NOMO-1 treated with dmso at 0.1 percent for 144 hours (cell line): ENCODE data around the gene APOBEC2.

Source experiments
- DNase-seq: peaks from one replicate; lab custom pipeline; 2025; ENCODE audit not compliant: unreplicated experiment; lab: John Stamatoyannopoulos, UW

The APOBEC2 gene

GRCh38 chr6:41058783-41059181 is 5.8 kb downstream of the APOBEC2 start:
- no peak for DNase-seq

GRCh38 chr6:41059556-41059955 is 6.6 kb downstream of the APOBEC2 start:
- DNase-seq, result no peak

DNA sequence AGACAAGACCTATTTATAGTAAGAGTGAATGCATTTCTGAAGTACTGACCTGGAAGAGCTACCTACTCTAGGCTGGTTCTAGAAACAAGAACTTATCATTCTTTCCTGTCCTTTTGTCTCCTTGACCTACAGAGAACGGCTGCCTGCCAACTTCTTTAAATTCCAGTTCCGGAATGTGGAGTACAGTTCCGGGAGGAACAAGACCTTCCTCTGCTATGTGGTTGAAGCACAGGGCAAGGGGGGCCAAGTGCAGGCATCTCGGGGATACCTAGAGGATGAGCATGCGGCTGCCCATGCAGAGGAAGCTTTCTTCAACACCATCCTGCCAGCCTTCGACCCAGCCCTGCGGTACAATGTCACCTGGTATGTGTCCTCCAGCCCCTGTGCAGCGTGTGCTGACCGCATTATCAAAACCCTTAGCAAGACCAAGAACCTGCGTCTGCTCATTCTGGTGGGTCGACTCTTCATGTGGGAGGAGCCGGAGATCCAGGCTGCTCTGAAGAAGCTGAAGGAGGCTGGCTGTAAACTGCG is 8.3 kb downstream of the APOBEC2 start:
- no peak for DNase-seq

DNA sequence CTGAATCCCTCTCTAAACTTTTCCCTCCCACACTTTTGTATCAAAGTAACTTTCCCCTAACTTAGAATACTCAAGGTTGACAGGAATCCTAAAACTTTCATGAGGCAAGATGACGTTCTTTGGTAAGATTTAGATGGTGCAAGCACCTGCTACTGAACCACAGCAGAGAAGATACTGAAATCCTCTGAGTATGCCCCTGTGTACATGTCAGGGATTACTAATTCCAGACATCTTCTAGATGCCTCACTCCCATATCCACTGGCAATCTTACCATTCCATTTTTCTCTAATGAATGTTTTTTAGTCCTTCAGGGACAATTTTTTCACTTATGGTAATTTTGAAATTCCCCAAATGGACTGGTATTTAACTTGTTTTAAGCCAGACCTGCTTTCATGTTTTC is 9.1 kb downstream of the APOBEC2 start:
- DNase-seq, result no peak

DNA sequence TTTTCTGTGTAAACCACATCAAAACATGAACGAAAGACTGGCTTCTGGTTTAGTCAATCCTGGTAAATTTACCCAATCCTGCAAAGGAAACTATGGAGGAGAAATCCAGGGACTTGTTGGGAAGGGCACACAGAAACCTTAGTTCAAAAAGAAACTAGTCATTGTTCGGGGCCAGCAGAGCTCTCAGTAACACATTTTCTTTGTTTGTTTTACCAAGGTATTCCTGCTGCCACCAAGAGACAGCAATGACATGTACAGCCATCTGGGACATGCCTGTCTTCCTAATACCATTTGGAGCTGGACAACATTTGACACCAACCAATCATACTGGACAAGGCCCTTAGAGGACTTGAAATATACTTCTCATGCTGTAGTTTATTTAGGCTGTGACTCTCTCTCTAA is 10.9 kb downstream of the APOBEC2 start:
- no peak for DNase-seq

DNA sequence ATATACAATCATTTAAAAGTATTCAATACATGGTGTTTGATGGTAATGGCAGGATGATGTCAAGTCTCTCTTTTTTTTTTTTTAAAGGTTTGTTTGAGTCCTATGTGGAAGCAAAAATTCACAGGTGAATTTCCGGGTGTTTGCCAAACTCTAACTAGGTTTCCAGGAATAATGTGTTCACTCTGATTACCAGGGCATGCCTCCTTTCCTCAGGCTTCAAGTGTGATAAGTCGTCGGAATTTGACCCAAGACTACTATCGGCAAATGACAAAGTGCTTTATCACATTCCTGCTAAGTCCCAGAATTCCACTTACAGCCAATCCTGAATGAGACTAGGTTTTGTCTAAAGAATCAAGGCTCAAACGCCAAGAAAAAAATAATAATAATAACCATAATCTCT is 11.8 kb downstream of the APOBEC2 start:
- DNase-seq, result no peak

DNA sequence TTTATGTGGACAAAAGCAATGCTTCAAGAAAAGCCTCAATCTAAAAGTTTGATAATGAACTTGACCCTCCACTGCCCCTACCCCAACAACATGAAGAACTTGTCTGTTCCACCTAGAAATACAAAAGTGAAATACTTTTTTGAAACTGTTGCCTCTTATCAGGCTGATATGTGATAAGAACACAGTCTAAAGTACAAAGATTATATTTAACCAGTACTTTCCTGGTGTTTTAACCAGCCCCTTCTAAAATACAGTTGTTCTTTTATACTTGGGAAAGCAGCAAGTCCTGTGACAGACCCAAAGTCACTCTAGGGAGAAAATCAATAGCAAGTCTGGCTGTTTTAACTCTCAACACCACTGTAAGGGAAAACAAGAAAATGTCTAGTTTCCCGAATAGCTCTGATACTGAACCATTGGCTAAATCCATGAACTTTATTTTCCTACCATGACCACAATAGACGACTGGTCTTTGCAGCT is 12.6 kb downstream of the APOBEC2 start:
- DNase-seq, result no peak

- DNase-seq, result peak; percentile 15
These were observed 13.9 kb downstream of the APOBEC2 start for GRCh38 chr6:41066867-41067304.

DNA sequence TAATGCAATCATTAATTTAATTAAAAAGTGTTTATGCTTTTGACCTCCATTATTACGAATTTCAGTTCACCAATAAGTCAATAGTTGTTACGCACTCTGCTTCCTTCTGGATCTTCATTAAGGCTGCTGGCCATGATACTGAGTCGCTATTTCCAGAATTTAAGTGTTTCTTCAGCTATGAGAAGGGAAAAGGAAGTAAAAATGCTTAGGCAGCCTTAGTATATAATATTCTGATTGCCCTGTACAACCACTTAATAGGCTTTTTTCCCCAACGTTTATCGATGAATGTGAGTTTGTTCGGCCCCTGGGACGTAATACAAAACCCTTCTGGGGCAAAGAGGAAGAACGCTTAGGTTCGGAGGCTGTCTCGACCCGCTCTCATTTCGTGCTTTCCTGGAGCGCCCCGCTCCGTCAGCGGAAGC is 18.5 kb downstream of the APOBEC2 start:
- DNase-seq, result peak; percentile 89

- peak; percentile 99 for DNase-seq
These were observed 19.2 kb downstream of the APOBEC2 start, which contains the start of gene OARD1 for GRCh38 chr6:41071923-41072835. Gene OARD1 (minus strand): TSS chr6:41072356. CDS start chr6:41071634, 722 bp downstream.

- peak; percentile 99 for DNase-seq
These were observed 19.8 kb downstream of the APOBEC2 start, which contains the start of gene NFYA for GRCh38 chr6:41072836-41073202. Gene NFYA (plus strand): TSS chr6:41072974. CDS start chr6:41079090, 6,116 bp downstream.

DNA sequence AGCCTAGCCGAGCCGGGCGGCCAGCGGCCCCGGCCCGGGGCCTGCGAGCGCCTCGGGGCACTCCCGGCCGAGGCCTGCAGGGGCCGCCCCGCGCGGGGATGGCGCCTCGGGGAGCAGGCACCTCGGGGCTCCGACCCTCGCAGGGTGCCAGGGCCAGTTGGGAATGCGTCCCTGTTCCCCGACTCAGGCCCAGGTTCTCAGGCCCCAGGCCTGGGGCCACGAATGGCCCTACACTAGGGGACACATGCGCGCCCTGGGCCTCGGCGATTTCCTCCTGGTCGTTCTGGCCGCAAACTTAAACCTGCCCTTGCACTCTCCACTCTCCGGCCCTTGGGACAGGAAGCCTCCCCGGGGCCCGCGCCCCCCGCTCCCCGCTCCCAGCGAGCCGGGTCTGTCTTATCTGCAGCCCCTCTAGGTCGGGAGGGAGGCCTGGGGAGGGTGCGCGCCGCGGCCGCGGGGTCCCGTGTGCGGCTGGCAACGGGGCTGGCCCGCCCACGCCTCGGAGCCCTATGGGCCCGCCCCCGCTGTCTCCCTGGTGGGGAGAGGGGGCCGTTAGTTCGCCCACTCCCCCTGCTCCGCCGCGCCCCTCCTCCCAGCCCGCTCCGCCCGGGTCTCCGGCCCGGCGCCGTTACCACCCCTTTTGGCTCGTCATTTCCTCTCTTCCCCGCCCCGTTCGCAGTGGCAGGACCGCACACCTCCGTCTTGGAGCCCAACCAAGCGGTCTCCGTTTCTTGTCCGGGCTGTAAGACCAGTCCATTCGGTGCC is 20.4 kb downstream of the APOBEC2 start:
- DNase-seq, result peak; percentile 63

GRCh38 chr6:41073968-41074691 is 21.1 kb downstream of the APOBEC2 start:
- DNase-seq, result no peak

- no peak for DNase-seq
These were observed 21.9 kb downstream of the APOBEC2 start for GRCh38 chr6:41074692-41075436.

DNA sequence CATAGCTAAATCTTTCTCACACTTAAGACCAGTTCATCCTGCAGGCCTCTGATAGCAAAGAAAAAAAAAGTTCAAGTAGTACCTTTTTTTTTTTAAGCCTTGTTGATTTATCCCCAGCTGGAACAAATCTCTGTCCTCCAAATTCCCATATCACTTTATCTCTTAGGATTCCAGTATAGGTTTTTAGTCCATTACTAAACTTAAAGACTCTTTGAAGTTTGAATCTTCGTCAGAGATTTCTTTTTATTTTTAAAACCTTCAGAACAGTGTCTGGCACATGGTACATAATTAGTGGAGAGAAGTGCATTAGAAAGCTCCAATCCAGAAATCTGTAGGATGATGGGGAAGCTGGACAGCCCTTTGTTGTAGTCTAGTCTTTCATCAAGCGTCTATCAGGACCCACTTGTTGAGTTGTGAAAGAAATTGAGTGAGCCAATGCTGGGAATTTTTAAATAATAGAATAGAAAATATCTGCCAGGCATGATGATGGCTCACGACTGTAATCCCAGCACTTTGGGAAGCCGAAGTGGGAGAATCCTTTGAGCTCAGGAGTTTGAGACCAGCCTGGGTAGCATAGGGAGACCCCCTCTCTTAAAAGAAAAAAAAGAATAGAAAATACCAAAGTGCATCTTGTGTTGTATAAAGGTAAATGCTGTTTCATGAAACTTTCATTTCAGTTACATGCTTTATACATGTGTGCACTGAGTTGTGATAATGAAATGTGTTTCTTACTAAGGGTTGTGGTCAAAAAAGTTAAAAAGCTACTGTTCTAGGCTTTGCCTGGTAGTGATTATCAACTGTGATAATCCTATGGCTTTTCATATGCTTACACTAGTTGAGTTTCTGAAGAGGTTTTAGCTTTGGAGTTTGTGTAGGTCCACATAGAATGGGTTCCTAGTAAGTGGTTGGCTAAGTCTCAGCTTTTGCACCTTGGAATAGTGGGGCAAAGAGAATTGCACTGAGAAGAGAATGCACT is 22.9 kb downstream of the APOBEC2 start:
- DNase-seq, result no peak

DNA sequence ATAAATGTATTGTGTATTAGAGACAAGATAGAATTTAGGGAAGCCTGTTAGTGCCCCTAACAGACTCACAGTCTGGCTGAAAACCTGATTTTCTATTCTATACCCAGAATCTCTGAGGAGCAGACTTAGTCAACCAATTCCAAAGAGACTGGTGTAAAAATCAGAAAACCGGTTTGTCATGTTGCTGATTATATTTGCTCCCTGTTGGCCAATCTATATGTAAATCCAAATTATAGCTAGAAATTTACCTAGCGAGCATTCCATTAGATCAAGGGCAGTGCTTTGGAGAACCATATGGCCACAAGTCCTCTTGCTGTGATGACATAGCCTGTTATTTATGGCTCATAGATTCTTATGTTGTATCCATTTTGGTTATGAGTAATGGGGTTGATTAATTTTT is 24.5 kb downstream of the APOBEC2 start:
- no peak for DNase-seq

- DNase-seq, result no peak
These were observed 25.1 kb downstream of the APOBEC2 start for GRCh38 chr6:41078101-41078500.

DNA sequence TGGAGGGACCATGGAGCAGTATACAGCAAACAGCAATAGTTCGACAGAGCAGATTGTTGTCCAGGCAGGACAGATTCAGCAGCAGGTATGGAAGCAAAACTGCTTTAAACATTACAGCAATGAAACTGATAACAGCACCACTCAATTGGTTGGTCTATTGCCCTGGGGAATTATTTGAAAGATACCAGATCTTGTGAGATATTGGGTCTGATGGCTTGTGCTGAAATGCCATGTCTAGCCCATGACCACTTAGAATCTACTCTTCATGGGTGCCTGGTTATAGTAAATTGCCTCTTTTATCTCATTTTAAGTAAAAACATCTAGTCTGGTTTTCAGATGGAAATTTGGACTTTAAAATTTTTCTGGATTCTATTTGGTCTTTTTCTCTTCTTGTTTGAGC is 26.1 kb downstream of the APOBEC2 start:
- DNase-seq, result no peak

GRCh38 chr6:41080621-41081020 is 27.6 kb downstream of the APOBEC2 start:
- no peak for DNase-seq
